CD4-positive, alpha-beta T cell (primary cell): ENCODE data around the gene GABRD. TPM values are rescaled to one million over a fixed set of nuclear protein-coding genes. Genes with fewer than 3 reads are reported as not detected.
A peak's percentile ranks its signal among the peaks of the same experiment; 100 is the strongest.

ENCODE experiments used
- ATAC-seq: fragments of 200-7000 bp; cut with Tn5 transposase; one replicate; pipeline ENCODE4 v1.10.0; 2022; ENCODE audit warnings: mild to moderate bottlenecking; ENCODE audit not compliant: poor library complexity
- CTCF ChIA-PET: fragments of 350-600 bp; sonication (Branson Sonifier 250); formaldehyde crosslinking; loops from one replicate; lab custom pipeline; 2021; ENCODE audit warnings: antibody characterized with exemption, inconsistent platforms; lab: Charles Lee
- POLR2A ChIA-PET: fragments of 350-600 bp; sonication (Branson Sonifier 250); formaldehyde crosslinking; loops from one replicate; lab custom pipeline; 2021; ENCODE audit warnings: antibody characterized with exemption, inconsistent platforms; lab: Charles Lee
- DNase-seq, 14 experiments: peaks; one replicate each; pipeline ENCODE4 v3.0.0-alpha.2; 2013 to 2020; ENCODE audit warnings: mixed read lengths in 2 of 14
- H3K27ac ChIP-seq, 2 donors: one replicate each; pipeline versions ENCODE4 v1.5.1 to v1.7.0; 2013; ENCODE audit warnings: low read length in 2 of 2, low read depth in 1 of 2, mild to moderate bottlenecking in 1 of 2
- H3K27me3 ChIP-seq, 2 experiments: 1 replicate in 1 of 2; 2 replicates in 1 of 2; pipeline versions ENCODE4 v1.6.1 to v1.7.0; 2013; ENCODE audit warnings: low read length in 2 of 2, control low read depth in 1 of 2, mild to moderate bottlenecking in 1 of 2, moderate library complexity in 1 of 2; ENCODE audit not compliant: insufficient read depth in 2 of 2, control insufficient read depth in 1 of 2
- H3K36me3 ChIP-seq: one replicate; pipeline ENCODE4 v1.6.1; 2013; ENCODE audit warnings: low read length, control low read depth; ENCODE audit not compliant: insufficient read depth
- H3K4me1 ChIP-seq: one replicate; pipeline ENCODE4 v1.6.1; 2013; ENCODE audit warnings: low read length, control low read depth; ENCODE audit not compliant: insufficient read depth
- H3K4me3 ChIP-seq: one replicate; pipeline ENCODE4 v1.5.1; 2013; ENCODE audit warnings: mild to moderate bottlenecking, low read length, moderate library complexity
- H3K9me3 ChIP-seq, 2 experiments: 1 replicate in 1 of 2; 2 replicates in 1 of 2; pipeline versions ENCODE4 v1.6.1 to v1.7.0; 2013; ENCODE audit warnings: low read length in 2 of 2, mild to moderate bottlenecking in 2 of 2, control low read depth in 1 of 2, moderate library complexity in 1 of 2; ENCODE audit not compliant: control insufficient read depth in 1 of 2, insufficient read depth in 1 of 2
- H3K27ac Mint-ChIP-seq: one replicate; pipeline ENCODE4 v1.8.0; 2020; ENCODE audit warnings: mixed read lengths
- H3K27me3 Mint-ChIP-seq: one replicate; pipeline ENCODE4 v1.8.0; 2021; ENCODE audit warnings: mixed read lengths
- H3K36me3 Mint-ChIP-seq: one replicate; pipeline ENCODE4 v1.8.0; 2021; ENCODE audit warnings: low read depth, mixed read lengths
- H3K4me1 Mint-ChIP-seq: one replicate; pipeline ENCODE4 v1.8.0; 2021; ENCODE audit warnings: low read depth, mixed read lengths
- H3K4me3 Mint-ChIP-seq: one replicate; pipeline ENCODE4 v1.8.0; 2020; ENCODE audit warnings: mild to moderate bottlenecking, mixed read lengths
- H3K9me3 Mint-ChIP-seq: one replicate; pipeline ENCODE4 v1.8.0; 2020; ENCODE audit warnings: mixed read lengths
- CTCF ChIP-seq: fragments of 200-600 bp; IDR thresholded peaks from one replicate; pipeline ENCODE4 v1.8.0; 2022; ENCODE audit warnings: antibody characterized with exemption, mild to moderate bottlenecking
- intact Hi-C, 2 experiments: fragments of 100-400 bp; cut with DNase I in 1 of 2; cut with micrococcal nuclease in 1 of 2; formaldehyde crosslinking; loops; one replicate each; pipeline versions ENCODE4 v1.15.1 to v1.9.0; 2023 to 2025; cut with DNase I, micrococcal nuclease
- total RNA-seq, 174 experiments: library from RNA in 2 of 174; stranded (reverse) in 2 of 174; gene quantifications; one replicate each; pipeline ENCODE4 v1.2.3 and lab custom pipeline; 2021 to 2026

The GABRD gene
- total RNA-seq, 2 experiments from 2014 or later = 0.38 to 0.42 TPM

GRCh38 chr1:2049718-2050431 is 30.7 kb downstream of the GABRD start, which contains the start of gene PRKCZ:
Gene PRKCZ (plus strand): TSS chr1:2050411. CDS start chr1:2050631, 220 bp downstream.
- H3K36me3 ChIP-seq = no peaks in the 10 kb centered on the region
- intact Hi-C loops = loop anchor here in 1 of 2 experiments (5.0 kb wide), 2 partner anchors 82 to 592 kb away; no protein-coding TSS in a partner anchor
- DNase-seq (peak; percentile 86 to 98 (median 94)), ATAC-seq (peak; percentile 98)
- peaks cover 42% of the 10 kb centered on the region for H3K4me1 ChIP-seq
- ChIA-PET POLR2A (no interaction called here), CTCF (no interaction called here)
- peaks cover 9 to 16% of the 10 kb centered on the region in 2 experiments for H3K27me3 ChIP-seq
- no peak for TF ChIP-seq CTCF
- Mint-ChIP-seq H3K9me3 (no peaks in the 10 kb centered on the region), H3K27ac (peak within 1 kb of the TSS; percentile 64), H3K36me3 (peaks cover 5% of the 10 kb centered on the region), H3K27me3 (peaks cover 16% of the 10 kb centered on the region), H3K4me3 (peak within 1 kb of the TSS; percentile 84), H3K4me1 (peaks cover 24% of the 10 kb centered on the region)
- H3K9me3 ChIP-seq = peaks cover 0 to 16% of the 10 kb centered on the region in 2 experiments
- H3K4me3 ChIP-seq = peak within 1 kb of the TSS; percentile 90
- peak within 1 kb of the TSS in 1 of 2 donors; percentile 4 for H3K27ac ChIP-seq

GRCh38 chr1:2050461-2050792 is 31.3 kb downstream of the GABRD start:
- intact Hi-C loops = loop anchor here in 1 of 2 experiments (5.0 kb wide), 1 partner anchor 82 kb away; no protein-coding TSS in a partner anchor
- Mint-ChIP-seq H3K27me3 (peaks cover 15% of the 10 kb centered on the region), H3K4me1 (peaks cover 20% of the 10 kb centered on the region), H3K36me3 (peaks cover 8% of the 10 kb centered on the region), H3K27ac (no peak overlapping the region), H3K9me3 (no peaks in the 10 kb centered on the region), H3K4me3 (peak overlapping the region; percentile 20)
- H3K9me3 ChIP-seq = peaks cover 0 to 16% of the 10 kb centered on the region in 2 experiments
- DNase-seq (peak in 4 of 14 experiments; percentile 19 to 78 (median 44)), ATAC-seq (peak; percentile 38)
- H3K4me3 ChIP-seq = peak overlapping the region; percentile 61
- H3K36me3 ChIP-seq = peaks cover 3% of the 10 kb centered on the region
- peaks cover 37% of the 10 kb centered on the region for H3K4me1 ChIP-seq
- TF ChIP-seq CTCF = no peak
- no peak overlapping the region for H3K27ac ChIP-seq
- CTCF ChIA-PET = no interaction called here
- peaks cover 9 to 16% of the 10 kb centered on the region in 2 experiments for H3K27me3 ChIP-seq
- POLR2A ChIA-PET = interaction anchor here (0.9 kb wide), 1 partner anchor 28 kb away, joined by 3 read pairs; no protein-coding TSS in a partner anchor

GRCh38 chr1:2050793-2051682 is 31.9 kb downstream of the GABRD start:
- Histone ChIP-seq H3K27me3 (peaks cover 9 to 16% of the 10 kb centered on the region in 2 experiments), H3K27ac (no peak overlapping the region), H3K36me3 (peaks cover 8% of the 10 kb centered on the region), H3K4me1 (peaks cover 31% of the 10 kb centered on the region), H3K9me3 (peaks cover 0 to 16% of the 10 kb centered on the region in 2 experiments), H3K4me3 (peak overlapping the region; percentile 61)
- peaks cover 10% of the 10 kb centered on the region for H3K27me3 Mint-ChIP-seq
- POLR2A ChIA-PET = interaction anchor here (0.9 kb wide), 1 partner anchor 27 kb away, joined by 3 read pairs; no protein-coding TSS in a partner anchor
- H3K27ac Mint-ChIP-seq = no peak overlapping the region
- intact Hi-C loops = loop anchor here in 1 of 2 experiments (5.0 kb wide), 1 partner anchor 81 kb away; no protein-coding TSS in a partner anchor
- peaks cover 13% of the 10 kb centered on the region for H3K36me3 Mint-ChIP-seq
- H3K4me1 Mint-ChIP-seq = peaks cover 16% of the 10 kb centered on the region
- CTCF ChIA-PET = no interaction called here
- no peaks in the 10 kb centered on the region for H3K9me3 Mint-ChIP-seq
- peak overlapping the region; percentile 84 for H3K4me3 Mint-ChIP-seq
- peak in 2 of 14 experiments; percentile 12 to 45 for DNase-seq
- TF ChIP-seq CTCF = no peak
- no peak for ATAC-seq
